ENCODE results near the gene PRPSAP2.
"Not testable (repeated sequence)": the region's sequence is repeated elsewhere in the genome, so short reads cannot be mapped to it uniquely, and the experiment has no call there.

The PRPSAP2 gene

DNA sequence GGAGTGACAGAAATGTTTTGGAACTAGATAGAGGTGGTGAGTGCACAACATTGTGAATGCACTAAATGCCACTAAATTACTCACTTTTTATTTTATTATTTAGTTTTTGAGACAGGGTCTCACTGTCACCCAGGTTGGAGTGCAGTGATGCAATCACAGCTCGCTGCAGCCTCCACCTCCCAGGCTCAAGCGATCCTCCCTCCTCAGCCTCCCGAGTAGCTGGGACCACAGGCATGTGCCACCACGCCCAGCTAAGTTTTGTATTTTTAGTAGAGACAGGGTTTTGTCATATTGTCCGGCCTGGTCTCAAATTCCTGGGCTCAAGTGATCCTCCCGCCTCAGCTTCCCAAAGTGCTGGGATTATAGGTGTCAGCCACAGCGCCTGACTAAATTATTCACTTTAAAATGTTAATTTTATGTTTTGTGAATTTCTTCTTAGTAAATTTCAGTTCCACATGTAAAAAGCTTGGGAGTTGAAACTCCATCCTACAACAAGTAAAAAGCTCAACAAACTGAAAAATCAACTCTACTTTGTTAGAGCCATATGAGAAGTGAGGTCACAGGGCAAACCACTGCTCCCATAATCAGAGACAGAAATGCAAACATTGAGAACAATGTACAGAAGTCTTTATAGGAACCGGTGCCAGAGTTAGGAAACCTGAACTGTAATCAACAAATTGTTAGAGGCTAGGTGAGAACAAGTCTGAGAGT, 80.2 kb downstream of the PRPSAP2 start:
- in situ Hi-C loops (cut with MboI; ENCODE audit: low sequenced_read_pairs) = no loop called here

GRCh38 chr17:18938692-18939023, 80.7 kb downstream of the PRPSAP2 start:
- in situ Hi-C loops (cut with MboI; ENCODE audit: low sequenced_read_pairs) = no loop called here

- in situ Hi-C loops (cut with MboI; ENCODE audit: low sequenced_read_pairs) = no loop called here
Measured at GRCh38 chr17:18944646-18945045, 86.7 kb downstream of the PRPSAP2 start.

GRCh38 chr17:18946536-18946935, 88.6 kb downstream of the PRPSAP2 start:
- in situ Hi-C loops (cut with MboI; ENCODE audit: low sequenced_read_pairs) = no loop called here

- in situ Hi-C loops (cut with MboI; ENCODE audit: low sequenced_read_pairs) = no loop called here
Measured at GRCh38 chr17:18947866-18948265, 89.9 kb downstream of the PRPSAP2 start.

DNA sequence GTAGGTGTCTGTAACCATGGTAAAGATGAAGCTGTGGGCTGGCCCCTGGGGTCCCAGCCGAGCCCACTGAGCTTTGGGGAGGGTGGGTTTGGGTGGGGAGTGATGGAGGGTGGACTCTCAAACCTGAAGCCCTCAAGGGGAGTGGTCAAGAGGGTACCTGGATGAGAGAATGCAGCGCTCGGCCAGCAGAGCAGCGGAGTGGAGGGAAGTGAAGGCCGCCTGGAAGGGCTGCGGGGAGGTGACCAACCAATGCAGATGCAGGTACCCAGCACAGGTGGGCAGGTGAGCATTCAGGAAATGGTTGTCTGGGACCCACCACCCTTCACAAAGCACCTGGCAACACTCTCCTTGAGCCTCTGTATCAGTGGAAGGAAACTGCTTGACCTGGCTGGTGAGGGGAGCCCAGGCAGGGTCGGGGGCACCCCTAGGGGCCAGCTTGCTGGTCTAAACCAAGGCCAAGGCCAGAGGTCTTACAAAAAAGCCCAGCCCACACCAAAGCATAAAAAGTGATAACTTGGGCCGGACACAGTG, 90.6 kb downstream of the PRPSAP2 start:
- in situ Hi-C loops (cut with MboI; ENCODE audit: low sequenced_read_pairs) = no loop called here

- in situ Hi-C loops (cut with MboI; ENCODE audit: low sequenced_read_pairs) = no loop called here
Measured at GRCh38 chr17:18949566-18949965, 91.6 kb downstream of the PRPSAP2 start.

- in situ Hi-C loops (cut with MboI; ENCODE audit: low sequenced_read_pairs) = no loop called here
Measured at GRCh38 chr17:18950346-18950745, 92.4 kb downstream of the PRPSAP2 start.

DNA sequence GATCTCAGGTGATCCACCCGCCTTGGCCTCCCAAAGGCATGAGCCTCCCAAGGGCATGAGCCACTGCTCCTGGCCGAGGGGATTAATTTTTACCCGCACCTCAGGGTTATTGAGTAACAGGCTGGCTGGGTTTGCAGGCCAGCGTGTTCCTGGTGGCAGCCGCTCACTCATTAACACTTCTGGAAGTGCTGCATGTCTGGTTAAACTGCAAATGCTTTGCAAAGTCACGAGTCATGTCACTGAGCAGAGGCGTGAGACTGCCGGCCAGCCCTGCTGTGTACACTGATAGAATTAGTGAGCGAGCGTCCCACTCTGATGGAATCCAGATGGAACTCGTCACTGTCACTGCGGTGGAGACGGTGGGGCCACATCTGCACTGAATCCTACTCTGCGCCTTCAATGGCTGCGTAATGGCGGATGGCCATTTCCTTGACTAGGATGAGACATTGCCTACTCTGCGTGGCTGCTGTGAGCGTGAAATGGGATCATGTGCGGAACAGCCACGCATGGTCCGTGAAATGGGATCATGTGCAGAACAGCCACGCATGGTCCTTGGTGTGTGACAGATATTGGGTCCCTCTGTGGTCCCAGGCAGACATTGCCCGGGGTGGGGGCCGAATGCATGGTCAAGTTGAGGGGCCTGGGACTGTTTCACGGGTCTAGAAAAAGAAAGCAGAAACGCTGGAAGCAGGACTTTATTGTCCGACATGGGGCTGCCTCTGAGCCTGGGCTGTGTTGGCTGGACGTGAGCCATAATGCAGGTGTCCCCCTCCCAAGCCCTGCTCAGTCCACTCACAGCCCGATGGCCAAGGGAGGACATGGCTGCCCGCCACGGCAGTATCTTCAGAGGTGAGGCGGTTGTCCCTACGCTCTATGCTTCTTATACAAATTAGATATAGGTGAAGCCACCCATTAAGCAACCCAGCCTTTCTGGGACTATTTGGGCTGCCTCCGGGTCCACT, 93.3 kb downstream of the PRPSAP2 start:
- in situ Hi-C loops (cut with MboI; ENCODE audit: low sequenced_read_pairs) = no loop called here

- in situ Hi-C loops (cut with MboI; ENCODE audit: low sequenced_read_pairs) = no loop called here
Measured at GRCh38 chr17:18951941-18952842, 94.3 kb downstream of the PRPSAP2 start, which contains the start of gene SLC5A10. Gene SLC5A10 (plus strand): TSS chr17:18952165. CDS start chr17:18952206, 41 bp downstream.

DNA sequence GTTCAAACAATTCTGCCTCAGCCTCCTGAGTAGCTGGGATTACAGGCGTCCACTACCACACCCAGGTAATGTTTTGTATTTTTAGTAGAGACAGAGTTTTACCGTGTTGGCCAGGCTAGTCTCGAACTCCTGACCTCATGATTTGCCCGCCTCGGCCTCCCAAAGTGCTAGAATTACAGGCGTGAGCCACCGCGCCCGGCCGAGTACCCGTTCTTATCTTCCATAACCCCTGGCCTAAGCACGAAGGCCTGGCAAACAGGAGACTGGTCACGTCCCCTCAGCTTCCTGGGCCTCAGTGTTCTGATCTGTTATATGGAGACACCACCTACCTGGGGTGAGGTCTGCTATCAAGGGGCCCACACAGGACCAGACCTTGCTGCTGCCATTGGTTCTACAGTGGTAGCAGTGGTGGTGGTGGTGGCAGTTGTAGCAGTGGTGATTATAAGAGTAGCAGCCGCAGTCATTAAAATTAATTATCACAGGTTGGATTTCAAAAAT, 95.3 kb downstream of the PRPSAP2 start:
- in situ Hi-C loops (cut with MboI; ENCODE audit: low sequenced_read_pairs) = no loop called here

DNA sequence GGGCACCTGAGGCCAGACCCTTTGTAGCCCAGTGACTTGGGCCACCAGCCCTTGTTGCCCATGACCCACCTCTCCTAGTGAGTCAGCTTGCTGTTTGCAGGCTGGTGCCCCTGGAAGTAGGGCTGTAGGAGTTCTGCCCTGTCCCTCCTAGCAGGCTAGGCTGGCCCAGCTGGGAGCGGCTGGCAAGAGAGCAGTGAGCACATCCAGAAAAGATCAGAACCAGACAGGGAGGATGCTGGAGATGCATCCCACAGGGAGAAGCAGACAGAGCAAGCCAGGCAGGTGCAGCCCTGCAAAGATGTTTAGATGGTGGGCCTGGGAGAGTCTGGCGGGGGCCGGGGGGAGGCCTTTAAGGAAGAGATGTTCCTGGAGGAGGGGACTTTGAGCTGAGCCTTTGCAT, 96.4 kb downstream of the PRPSAP2 start:
- in situ Hi-C loops (cut with MboI; ENCODE audit: low sequenced_read_pairs) = no loop called here

GRCh38 chr17:18955009-18955408, 97.1 kb downstream of the PRPSAP2 start:
- in situ Hi-C loops (cut with MboI; ENCODE audit: low sequenced_read_pairs) = no loop called here

DNA sequence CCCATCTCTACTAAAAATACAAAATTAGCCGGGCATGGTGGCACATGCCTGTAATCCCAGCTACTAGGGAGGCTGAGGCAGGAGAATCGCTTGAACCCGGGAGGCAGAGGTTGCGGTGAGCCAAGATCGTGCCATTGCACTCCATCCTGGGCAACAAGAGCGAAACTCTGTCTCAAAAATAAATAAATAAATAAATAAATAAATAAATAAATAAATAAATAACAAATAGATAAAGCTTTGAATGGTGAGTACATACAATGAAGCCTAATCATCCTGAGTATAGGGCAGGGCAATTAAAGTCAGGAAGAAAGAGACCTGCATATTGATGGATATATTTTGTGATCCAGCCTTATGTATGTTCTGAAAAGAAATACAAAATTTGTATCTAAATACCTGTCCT, 98.1 kb downstream of the PRPSAP2 start:
- in situ Hi-C loops (cut with MboI; ENCODE audit: low sequenced_read_pairs) = not testable (repeated sequence)

DNA sequence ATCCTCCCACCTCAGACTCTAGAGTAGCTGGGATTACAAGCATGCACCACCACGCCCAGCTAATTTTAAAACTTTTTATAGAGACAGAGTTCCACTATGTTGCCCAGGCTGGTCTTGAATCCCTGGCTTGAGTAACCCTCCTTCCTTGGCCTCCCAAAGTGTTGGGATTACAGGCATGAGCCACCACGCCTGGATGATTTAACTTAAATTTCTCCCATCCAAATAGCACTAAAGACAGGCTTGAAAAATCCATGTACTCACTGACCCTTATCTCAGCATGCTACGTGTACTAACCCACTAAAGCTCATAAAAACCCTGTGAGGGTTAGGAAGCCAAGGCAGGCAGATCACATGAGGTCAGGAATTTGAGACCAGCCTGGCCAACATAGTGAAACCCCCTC, 98.7 kb downstream of the PRPSAP2 start:
- in situ Hi-C loops (cut with MboI; ENCODE audit: low sequenced_read_pairs) = no loop called here

DNA sequence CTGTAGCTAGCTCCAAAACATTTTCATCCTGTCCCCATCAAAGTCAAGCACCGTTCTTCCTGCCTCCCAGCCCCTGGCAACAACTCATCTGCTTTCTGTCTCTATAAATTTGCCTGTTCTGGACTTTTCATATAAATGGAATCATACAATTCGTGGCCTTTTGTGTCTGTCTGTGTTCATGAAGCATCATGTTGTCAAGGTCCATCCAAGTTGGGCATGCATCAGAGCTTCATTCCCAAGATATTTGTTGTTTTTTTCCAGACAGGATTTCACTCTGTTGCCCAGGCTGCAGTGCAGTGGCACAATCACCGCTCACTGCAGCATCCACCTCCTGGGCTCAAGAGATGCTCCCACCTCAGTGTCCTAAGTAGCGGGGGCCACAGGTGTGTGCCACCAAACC, 99.9 kb downstream of the PRPSAP2 start:
- in situ Hi-C loops (cut with MboI; ENCODE audit: low sequenced_read_pairs) = no loop called here

DNA sequence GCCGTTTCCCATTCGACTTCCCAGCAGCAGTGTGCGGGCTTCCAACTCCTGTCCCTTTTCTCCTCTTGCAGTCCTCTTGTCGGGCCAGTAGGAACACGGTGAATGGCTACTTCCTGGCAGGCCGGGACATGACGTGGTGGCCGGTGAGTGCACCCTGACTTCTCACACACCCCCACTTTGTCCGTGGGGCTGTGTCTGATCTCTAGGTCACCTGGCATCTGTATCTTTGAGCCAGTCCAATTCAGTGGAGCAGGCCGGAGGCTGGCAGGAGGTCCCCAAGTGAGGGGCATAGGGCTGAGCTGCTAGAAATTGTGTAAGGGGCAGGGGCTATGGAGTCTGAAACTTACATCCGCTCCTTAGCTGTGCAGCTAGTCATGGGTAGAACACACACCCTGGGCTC, 100.7 kb downstream of the PRPSAP2 start:
- in situ Hi-C loops (cut with MboI; ENCODE audit: low sequenced_read_pairs) = no loop called here

- in situ Hi-C loops (cut with MboI; ENCODE audit: low sequenced_read_pairs) = no loop called here
Measured at GRCh38 chr17:18959071-18959844, 101.3 kb downstream of the PRPSAP2 start.

GRCh38 chr17:18959845-18960240, 101.9 kb downstream of the PRPSAP2 start:
- in situ Hi-C loops (cut with MboI; ENCODE audit: low sequenced_read_pairs) = no loop called here

- in situ Hi-C loops (cut with MboI; ENCODE audit: low sequenced_read_pairs) = no loop called here
Measured at GRCh38 chr17:18960241-18960665, 102.3 kb downstream of the PRPSAP2 start.

Measured in HL-60/S4 treated with retinoic acid at 250 ng/mL for 4 days and 3 days (cell line).